BJ (cell line): ENCODE results near the gene DIP2B. TPM values are rescaled to one million over a fixed set of nuclear protein-coding genes. Genes with fewer than 3 reads are reported as not detected.

Experiments used
- CTCF ChIA-PET: fragments of 350-600 bp; formaldehyde crosslinking; extraction: SDS; loops from one replicate; lab custom pipeline; 2021; ENCODE audit warnings: antibody characterized with exemption, inconsistent platforms; lab: Yijun Ruan, JAX
- POLR2A ChIA-PET: fragments of 300-600 bp; sonication (Branson Sonifier 250); formaldehyde crosslinking; extraction: SDS; loops from one replicate; lab custom pipeline; 2021; ENCODE audit warnings: antibody characterized with exemption; lab: Charles Lee
- DNase-seq: peaks from one replicate; pipeline ENCODE4 v3.0.0-alpha.2; 2011; ENCODE audit warnings: low read depth
- H3K27me3 ChIP-seq: 2 replicates; pipeline ENCODE4 v1.6.0; 2011; ENCODE audit warnings: low read length; ENCODE audit not compliant: control insufficient read depth, insufficient read depth
- H3K36me3 ChIP-seq: 2 replicates; pipeline ENCODE4 v1.5.1; 2011; ENCODE audit warnings: low read length; ENCODE audit not compliant: control insufficient read depth, insufficient read depth
- H3K4me3 ChIP-seq: 2 replicates; pipeline ENCODE4 v1.5.1; 2011; ENCODE audit warnings: low read depth, mild to moderate bottlenecking, control low read depth, low read length
- CTCF ChIP-seq: IDR thresholded peaks from 2 replicates; pipeline ENCODE4 v1.5.1; 2011; ENCODE audit warnings: low read depth, mild to moderate bottlenecking, control low read depth, inconsistent platforms, low read length, moderate library complexity; ENCODE audit not compliant: insufficient read depth
- polyA plus RNA-seq: library from polyadenylated mRNA; depleted of rRNA; stranded (reverse); fragments of >200 nt; gene quantifications from 2 replicates; pipeline ENCODE4 v1.2.3, GENCODE V29; 2011

DIP2B gene
- polyA plus RNA-seq, 1 experiment = 13.2 TPM

- CTCF ChIA-PET = interaction anchor here (1.1 to 2.5 kb wide), 3 partner anchors 113 to 566 kb away, joined by 4 to 12 read pairs (median 6); partner anchors contain the start of gene DIP2B
- Histone ChIP-seq H3K36me3 (no peaks in the 10 kb centered on the region), H3K27me3 (no peaks in the 10 kb centered on the region), H3K4me3 (no peak overlapping the region)
- no peak for DNase-seq
- POLR2A ChIA-PET = no interaction called here
- no peak for TF ChIP-seq CTCF
Measured at GRCh38 chr12:50621399-50622300, 116.9 kb downstream of the DIP2B start.

- POLR2A ChIA-PET = no interaction called here
- TF ChIP-seq CTCF = no peak
- Histone ChIP-seq H3K4me3 (no peak overlapping the region), H3K27me3 (no peaks in the 10 kb centered on the region), H3K36me3 (no peaks in the 10 kb centered on the region; the same call in 1 of the 2 replicates)
- DNase-seq = no peak
- CTCF ChIA-PET = no interaction called here
Measured at GRCh38 chr12:50625029-50625925, 120.5 kb downstream of the DIP2B start.

GRCh38 chr12:50626026-50626425, 121.2 kb downstream of the DIP2B start:
- no peaks in the 10 kb centered on the region; the same call in 1 of the 2 replicates for H3K36me3 ChIP-seq
- CTCF ChIA-PET = no interaction called here
- no peak for DNase-seq
- H3K27me3 ChIP-seq = no peaks in the 10 kb centered on the region
- H3K4me3 ChIP-seq = no peak overlapping the region
- POLR2A ChIA-PET = no interaction called here
- no peak for TF ChIP-seq CTCF

DNA sequence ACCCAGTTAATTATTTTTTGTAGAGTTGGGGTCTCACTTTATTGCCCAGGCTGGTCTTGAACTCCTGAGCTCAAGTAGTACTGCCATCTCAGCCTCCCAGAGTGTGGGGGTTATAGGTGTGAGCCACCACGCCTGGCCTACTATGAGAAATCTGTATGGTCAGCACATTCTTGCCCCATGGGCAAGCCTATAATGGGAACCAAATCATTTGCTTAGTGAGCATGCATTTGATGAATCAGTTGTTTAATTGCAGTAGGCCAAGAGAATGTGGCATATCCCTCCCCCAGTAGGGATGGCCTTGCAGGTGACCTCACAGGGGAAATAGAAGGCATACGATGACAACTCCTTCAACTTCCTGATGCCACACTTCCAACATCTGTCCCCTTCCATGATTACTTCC, 122.7 kb downstream of the DIP2B start:
- DNase-seq = no peak
- TF ChIP-seq CTCF = no peak
- Histone ChIP-seq H3K36me3 (no peaks in the 10 kb centered on the region; the same call in 1 of the 2 replicates), H3K27me3 (no peaks in the 10 kb centered on the region), H3K4me3 (no peak overlapping the region)
- ChIA-PET CTCF (interaction anchor here (1.2 kb wide), 1 partner anchor 11 kb away, joined by 9 read pairs; no protein-coding TSS in a partner anchor), POLR2A (no interaction called here)
